Kidney (tissue), 14 donors: Measurements from ENCODE around the gene CDH7. TPM values are rescaled to one million over a fixed set of nuclear protein-coding genes. Genes with fewer than 3 reads are reported as not detected.

Source experiments
- DNase-seq, 5 donors: peaks; one replicate each; pipeline ENCODE4 v3.0.0-alpha.2; 2013 to 2020
- FAIRE-seq: peaks from 2 replicates; lab custom pipeline; 2012; peaks lifted over from hg19 to GRCh38; lab: Jason Lieb, UNC
- H3K27ac ChIP-seq, 2 donors: one replicate each; pipeline ENCODE4 v1.7.0; 2013; ENCODE audit warnings: low read depth in 2 of 2, low read length in 2 of 2, inconsistent platforms in 1 of 2
- H3K27me3 ChIP-seq: one replicate; pipeline ENCODE4 v1.7.1; 2013; ENCODE audit warnings: low read length, inconsistent platforms; ENCODE audit not compliant: control insufficient read depth, insufficient read depth
- H3K36me3 ChIP-seq, 3 donors: one replicate each; pipeline versions ENCODE4 v1.7.0 to v1.7.1; 2013; ENCODE audit warnings: low read length in 3 of 3, control low read depth in 1 of 3, inconsistent platforms in 1 of 3; ENCODE audit not compliant: insufficient read depth in 3 of 3, control insufficient read depth in 2 of 3
- H3K4me1 ChIP-seq, 3 donors: one replicate each; pipeline versions ENCODE4 v1.7.0 to v1.7.1; 2013; ENCODE audit warnings: low read length in 3 of 3, inconsistent platforms in 1 of 3, low read depth in 1 of 3; ENCODE audit not compliant: control insufficient read depth in 2 of 3, insufficient read depth in 2 of 3
- H3K4me3 ChIP-seq, 3 donors: one replicate each; pipeline versions ENCODE4 v1.7.0 to v1.8.1; 2013; ENCODE audit warnings: low read length in 3 of 3, control low read depth in 1 of 3, inconsistent platforms in 1 of 3
- H3K9ac ChIP-seq, 3 donors: one replicate each; pipeline versions ENCODE4 v1.7.0 to v1.7.1; 2013; ENCODE audit warnings: low read length in 3 of 3, control low read depth in 1 of 3, inconsistent platforms in 1 of 3
- H3K9me3 ChIP-seq, 3 donors: one replicate each; pipeline versions ENCODE4 v1.7.0 to v1.7.1; 2013; ENCODE audit warnings: low read length in 3 of 3, control low read depth in 1 of 3, inconsistent platforms in 1 of 3; ENCODE audit not compliant: control insufficient read depth in 2 of 3, insufficient read depth in 1 of 3
- CTCF ChIP-seq: IDR thresholded peaks from 3 replicates; pipeline ENCODE4 v1.5.1; 2012; ENCODE audit warnings: mild to moderate bottlenecking, moderate library complexity, borderline replicate concordance; ENCODE audit not compliant: insufficient read depth; ENCODE audit errors: extremely low read depth
- intact Hi-C: fragments of 100-400 bp; cut with DNase I; formaldehyde crosslinking; loops from one replicate; pipeline ENCODE4 v1.11.1; 2022
- polyA plus RNA-seq: library from polyadenylated mRNA; stranded (reverse); fragments of 350-450 nt; fragmentation: Illumina TruSeq; extraction: RNeasy Lipid Tissue Mini Kit (QIAGEN cat#74804); gene quantifications from one replicate; pipeline ENCODE4 v1.2.3, GENCODE V29; 2014; ENCODE audit warnings: low read depth, low replicate concordance; ENCODE audit not compliant: insufficient read depth
- total RNA-seq: library from RNA; stranded (reverse); fragmentation: NEBNext Ultra II Directional; extraction: Animal tissue kit (Norgen Biotek cat#: 25700); gene quantifications from one replicate; pipeline ENCODE4 v1.2.1, GENCODE V29; 2021
- donor health status: control.
- donor health status: control.
- donor health status: control.
- donor health status: control.
- donor health status: control.
- donor health status: DM: yes; HTN: yes; CAD: no.
- donor health status: Normal renal cell carcinoma (clear cell type).

CDH7 gene
- total and polyA plus RNA-seq, 2 donors from 2014 or later, result not detected

GRCh38 chr18:65751155-65752085, 608 bp downstream of the CDH7 start:
- Histone ChIP-seq H3K4me1 (peaks cover 0 to 3% (median 0%) of the 10 kb centered on the region in 3 donors), H3K4me3 (peak overlapping the region in 1 of 3 donors; percentile 74), H3K36me3 (no peaks in the 10 kb centered on the region), H3K27me3 (no peaks in the 10 kb centered on the region), H3K9me3 (no peaks in the 10 kb centered on the region), H3K9ac (peak overlapping the region in 1 of 3 donors; percentile 65), H3K27ac (no peak overlapping the region)
- TF ChIP-seq CTCF, result no peak
- intact Hi-C loops, result no loop called here
- FAIRE-seq (no peak), DNase-seq (peak; percentile 52 to 80 (median 74))

- peaks cover 0 to 3% (median 0%) of the 10 kb centered on the region in 3 donors for H3K4me1 ChIP-seq
- peak overlapping the region in 1 of 3 donors; percentile 6 for H3K9ac ChIP-seq
- FAIRE-seq, result no peak
- intact Hi-C loops, result no loop called here
- peak overlapping the region in 1 of 3 donors; percentile 41 for H3K4me3 ChIP-seq
- H3K36me3 ChIP-seq, result no peaks in the 10 kb centered on the region
- H3K27me3 ChIP-seq, result no peaks in the 10 kb centered on the region
- DNase-seq, result peak in 1 of 5 donors; percentile 9
- no peaks in the 10 kb centered on the region for H3K9me3 ChIP-seq
- no peak overlapping the region for H3K27ac ChIP-seq
- TF ChIP-seq CTCF, result no peak
Observed at GRCh38 chr18:65752625-65753325, 2.0 kb downstream of the CDH7 start.

GRCh38 chr18:65753520-65753919, 2.7 kb downstream of the CDH7 start:
- no peaks in the 10 kb centered on the region for H3K27me3 ChIP-seq
- H3K4me1 ChIP-seq, result peaks cover 0 to 3% (median 0%) of the 10 kb centered on the region in 3 donors
- intact Hi-C loops, result no loop called here
- TF ChIP-seq CTCF, result no peak
- DNase-seq, result peak in 4 of 5 donors; percentile 72 to 89 (median 81)
- FAIRE-seq, result no peak
- no peaks in the 10 kb centered on the region for H3K36me3 ChIP-seq
- H3K9ac ChIP-seq, result no peak overlapping the region
- no peaks in the 10 kb centered on the region for H3K9me3 ChIP-seq
- H3K4me3 ChIP-seq, result peak overlapping the region in 1 of 3 donors; percentile 26
- H3K27ac ChIP-seq, result no peak overlapping the region
